MM.1S (cell line): ENCODE data around the gene WDFY4.

Source experiments
- DNase-seq: peaks from one replicate; pipeline ENCODE4 v3.0.0-alpha.2; 2015
- H2AFZ ChIP-seq: fragments of 300-600 bp; sonication (generic); 2 replicates; pipeline ENCODE4 v1.6.0; 2016; ENCODE audit warnings: antibody characterized with exemption, low read length
- H3F3A ChIP-seq: fragments of 300-600 bp; sonication (generic); 2 replicates; pipeline ENCODE4 v1.6.1; 2016; ENCODE audit warnings: mild to moderate bottlenecking, antibody characterized with exemption, low read length, moderate library complexity, mixed read lengths; ENCODE audit not compliant: insufficient read depth
- H3K27ac ChIP-seq: fragments of 300-600 bp; sonication (generic); 2 replicates; pipeline ENCODE4 v1.5.1; 2016; ENCODE audit warnings: mild to moderate bottlenecking, low read length
- H3K27me3 ChIP-seq: fragments of 300-600 bp; sonication (generic); replicated peaks from 2 replicates; pipeline ENCODE4 v1.6.0; 2016; ENCODE audit warnings: low read length; ENCODE audit not compliant: insufficient read depth
- H3K36me3 ChIP-seq: fragments of 300-600 bp; sonication (generic); replicated peaks from 2 replicates; pipeline ENCODE4 v1.6.1; 2016; ENCODE audit warnings: mild to moderate bottlenecking, low read length, mixed read lengths; ENCODE audit not compliant: insufficient read depth
- H3K4me1 ChIP-seq: fragments of 300-600 bp; sonication (generic); 2 replicates; pipeline ENCODE4 v1.6.1; 2016; ENCODE audit warnings: low read length, mixed read lengths
- H3K4me2 ChIP-seq: fragments of 300-600 bp; sonication (generic); 2 replicates; pipeline ENCODE4 v1.6.0; 2016; ENCODE audit warnings: low read depth, low read length
- H3K4me3 ChIP-seq: fragments of 300-600 bp; sonication (generic); 2 replicates; pipeline ENCODE4 v1.5.1; 2016; ENCODE audit warnings: low read length, mixed read lengths
- H3K79me2 ChIP-seq: fragments of 300-600 bp; sonication (generic); 2 replicates; pipeline ENCODE4 v1.6.1; 2016; ENCODE audit warnings: mixed run types, low read length, mixed read lengths
- H3K9ac ChIP-seq: fragments of 300-600 bp; sonication (generic); 2 replicates; pipeline ENCODE4 v1.6.1; 2016; ENCODE audit warnings: low read length, mixed read lengths
- H3K9me2 ChIP-seq: fragments of 300-600 bp; sonication (generic); replicated peaks from 2 replicates; pipeline ENCODE4 v1.6.1; 2016; ENCODE audit warnings: mild to moderate bottlenecking, low read length, mixed read lengths; ENCODE audit not compliant: insufficient read depth
- H3K9me3 ChIP-seq: fragments of 300-600 bp; sonication (generic); replicated peaks from 2 replicates; pipeline ENCODE4 v1.6.1; 2016; ENCODE audit warnings: mild to moderate bottlenecking, low read length, mixed read lengths; ENCODE audit not compliant: insufficient read depth
- H4K20me1 ChIP-seq: fragments of 300-600 bp; sonication (generic); 2 replicates; pipeline ENCODE4 v1.6.1; 2016; ENCODE audit warnings: mild to moderate bottlenecking, low read length, moderate library complexity, mixed read lengths; ENCODE audit not compliant: insufficient read depth
- EZH2 ChIP-seq: fragments of 300-600 bp; sonication (generic); optimal IDR thresholded peaks from 2 replicates; pipeline ENCODE3; 2017; ENCODE audit warnings: low read depth, mild to moderate bottlenecking, antibody characterized with exemption, low read length, mixed read lengths
- EZH2phosphoT487 ChIP-seq: fragments of 300-600 bp; sonication (generic); IDR thresholded peaks from 2 replicates; pipeline ENCODE4 v1.6.1; 2018; ENCODE audit warnings: antibody characterized with exemption, low read length
- TF ChIP-seq, protein P1 (sequence below): fragments of 300-600 bp; sonication (generic); IDR thresholded peaks from 2 replicates; pipeline ENCODE4 v1.5.1; 2016; ENCODE audit warnings: antibody characterized with exemption, low read length, mixed read lengths

Gene WDFY4

DNA sequence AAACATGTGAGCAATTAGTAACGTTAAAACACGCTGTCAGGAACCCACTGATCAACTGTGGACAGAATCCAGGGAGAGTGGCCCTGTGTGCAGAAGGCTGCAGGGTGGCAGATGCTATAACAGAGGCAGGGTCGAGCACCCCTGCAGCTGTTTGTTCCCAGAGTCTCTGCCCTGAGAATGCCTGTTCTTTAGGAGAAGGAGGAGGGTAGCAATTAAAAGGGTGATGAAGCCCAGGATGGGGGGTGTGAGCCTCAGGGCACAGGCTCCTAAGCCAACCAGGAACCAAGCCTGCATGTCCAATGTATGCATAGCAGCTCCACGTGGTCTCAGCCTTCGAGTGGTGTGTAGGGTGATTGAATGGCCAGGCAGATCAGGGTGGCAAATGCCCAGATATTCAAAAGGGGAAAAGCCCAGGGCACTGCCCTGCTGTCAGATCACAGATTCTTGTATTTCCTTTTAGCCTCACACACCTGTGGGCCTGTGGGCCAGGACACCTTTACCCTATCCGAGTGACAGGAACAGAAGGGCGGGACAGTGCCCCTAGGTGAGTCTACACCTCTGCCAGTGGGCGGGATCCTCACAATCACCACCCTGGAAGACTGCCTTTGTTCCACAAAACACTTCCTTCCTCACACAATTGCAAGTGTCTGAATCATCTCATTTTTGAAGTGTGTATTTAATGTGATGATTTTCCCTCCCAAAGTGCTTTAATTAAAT, 7.3 kb downstream of the WDFY4 start:
- no peak overlapping the region for H2AFZ ChIP-seq
- no peak overlapping the region for H3K4me2 ChIP-seq
- no peaks in the 10 kb centered on the region for H4K20me1 ChIP-seq
- H3F3A ChIP-seq = no peaks in the 10 kb centered on the region
- H3K4me1 ChIP-seq = no peaks in the 10 kb centered on the region
- H3K36me3 ChIP-seq = no peaks in the 10 kb centered on the region
- no peaks in the 10 kb centered on the region for H3K79me2 ChIP-seq
- H3K4me3 ChIP-seq = no peak overlapping the region
- DNase-seq = no peak
- H3K9me3 ChIP-seq = no peaks in the 10 kb centered on the region
- H3K27ac ChIP-seq = no peak overlapping the region
- no peaks in the 10 kb centered on the region for H3K27me3 ChIP-seq
- no peaks in the 10 kb centered on the region for H3K9me2 ChIP-seq
- no peak overlapping the region for H3K9ac ChIP-seq
- TF ChIP-seq, protein P1, sequence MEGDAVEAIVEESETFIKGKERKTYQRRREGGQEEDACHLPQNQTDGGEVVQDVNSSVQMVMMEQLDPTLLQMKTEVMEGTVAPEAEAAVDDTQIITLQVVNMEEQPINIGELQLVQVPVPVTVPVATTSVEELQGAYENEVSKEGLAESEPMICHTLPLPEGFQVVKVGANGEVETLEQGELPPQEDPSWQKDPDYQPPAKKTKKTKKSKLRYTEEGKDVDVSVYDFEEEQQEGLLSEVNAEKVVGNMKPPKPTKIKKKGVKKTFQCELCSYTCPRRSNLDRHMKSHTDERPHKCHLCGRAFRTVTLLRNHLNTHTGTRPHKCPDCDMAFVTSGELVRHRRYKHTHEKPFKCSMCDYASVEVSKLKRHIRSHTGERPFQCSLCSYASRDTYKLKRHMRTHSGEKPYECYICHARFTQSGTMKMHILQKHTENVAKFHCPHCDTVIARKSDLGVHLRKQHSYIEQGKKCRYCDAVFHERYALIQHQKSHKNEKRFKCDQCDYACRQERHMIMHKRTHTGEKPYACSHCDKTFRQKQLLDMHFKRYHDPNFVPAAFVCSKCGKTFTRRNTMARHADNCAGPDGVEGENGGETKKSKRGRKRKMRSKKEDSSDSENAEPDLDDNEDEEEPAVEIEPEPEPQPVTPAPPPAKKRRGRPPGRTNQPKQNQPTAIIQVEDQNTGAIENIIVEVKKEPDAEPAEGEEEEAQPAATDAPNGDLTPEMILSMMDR = no peak
- TF ChIP-seq EZH2phosphoT487 = no peak

DNA sequence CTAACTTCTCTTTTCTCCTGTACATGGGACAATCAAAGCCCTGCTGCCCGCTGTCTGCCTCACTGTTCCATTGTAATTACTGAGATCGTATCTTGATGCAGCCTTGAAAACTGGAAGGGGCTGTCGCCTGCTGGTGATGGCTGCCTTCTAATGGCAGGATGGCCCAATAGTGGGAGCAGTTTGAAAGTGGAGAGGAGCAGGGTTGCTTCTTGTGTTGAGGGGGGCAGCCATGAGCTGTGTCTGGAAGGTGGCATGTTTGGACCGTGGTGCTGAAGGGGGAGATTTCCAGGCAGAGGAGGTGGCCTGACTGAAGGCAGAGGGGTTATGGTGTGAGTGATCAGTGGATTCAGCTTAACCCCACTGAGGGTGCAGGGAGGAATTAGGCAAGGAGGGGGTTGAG, 8.1 kb downstream of the WDFY4 start:
- Histone ChIP-seq H3K27me3 (no peaks in the 10 kb centered on the region), H3K9ac (no peak overlapping the region), H3K9me3 (no peaks in the 10 kb centered on the region), H3K4me3 (no peak overlapping the region), H3K79me2 (no peaks in the 10 kb centered on the region), H2AFZ (no peak overlapping the region), H3K27ac (no peak overlapping the region), H3K4me2 (no peak overlapping the region), H4K20me1 (no peaks in the 10 kb centered on the region), H3K9me2 (no peaks in the 10 kb centered on the region), H3K36me3 (no peaks in the 10 kb centered on the region), H3K4me1 (no peaks in the 10 kb centered on the region), H3F3A (no peaks in the 10 kb centered on the region)
- TF ChIP-seq, protein P1 = no peak
- TF ChIP-seq EZH2phosphoT487 (no peak), EZH2 (no peak)
- no peak for DNase-seq

DNA sequence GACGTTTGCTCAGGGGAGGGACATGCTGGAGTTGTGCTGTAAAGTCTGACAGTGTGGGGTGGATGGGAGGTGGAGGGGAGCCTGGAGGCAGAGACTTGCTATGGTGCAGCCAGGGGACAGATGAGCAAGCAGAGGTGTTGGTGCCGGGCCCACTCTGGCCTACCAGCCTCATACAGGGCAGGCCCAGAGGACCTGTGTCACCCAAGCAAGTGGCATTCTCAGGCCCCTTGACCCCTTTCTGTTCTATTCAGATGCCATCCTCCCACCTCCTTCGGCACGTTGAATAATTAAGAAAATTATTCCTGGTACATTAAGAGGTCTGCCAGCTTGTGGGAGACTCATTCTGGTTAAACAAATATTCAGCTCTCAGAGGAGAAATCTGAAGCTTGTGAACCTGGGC, 8.5 kb downstream of the WDFY4 start:
- Histone ChIP-seq H3K9me3 (no peaks in the 10 kb centered on the region), H3K4me3 (no peak overlapping the region), H3K9me2 (no peaks in the 10 kb centered on the region), H3K4me2 (no peak overlapping the region), H3K4me1 (no peaks in the 10 kb centered on the region), H3K9ac (no peak overlapping the region), H3K27me3 (no peaks in the 10 kb centered on the region), H2AFZ (no peak overlapping the region), H3K36me3 (no peaks in the 10 kb centered on the region), H3K27ac (no peak overlapping the region), H3F3A (no peaks in the 10 kb centered on the region), H4K20me1 (no peaks in the 10 kb centered on the region), H3K79me2 (no peaks in the 10 kb centered on the region)
- DNase-seq = no peak
- TF ChIP-seq, protein P1 = no peak
- TF ChIP-seq EZH2 = no peak
- no peak for TF ChIP-seq EZH2phosphoT487
